ENCODE data around the gene MAP3K4. TPM values are rescaled to one million over a fixed set of nuclear protein-coding genes. Genes with fewer than 3 reads are reported as not detected.
A peak's percentile ranks its signal among the peaks of the same experiment; 100 is the strongest.

The MAP3K4 gene
- polyA plus RNA-seq, 1 experiment: 12.7 TPM

GRCh38 chr6:161091972-161092701 lies 100.6 kb downstream of the MAP3K4 start:
- no peak for TF ChIP-seq CTCF (IDR thresholded peaks at IDR 0.05; ENCODE audit: low read depth, low read length)
- H3K9me3 ChIP-seq (ENCODE audit: control insufficient read depth, insufficient read depth, low read length): no peaks in the 10 kb centered on the region
- H3K27me3 ChIP-seq (ENCODE audit: control insufficient read depth, insufficient read depth, low read length): no peaks in the 10 kb centered on the region
- H3K4me3 ChIP-seq (ENCODE audit: low read depth, low read length): no peak overlapping the region
- H3K27ac ChIP-seq (ENCODE audit: low read depth, low read length): no peak overlapping the region
- ChIA-PET POLR2A (no interaction called here), CTCF (interaction anchor here (1.8 to 3.3 kb wide), 3 partner anchors 10 to 282 kb away, joined by 8 to 9 read pairs (median 9); no protein-coding TSS in a partner anchor)
- no peak for DNase-seq (ENCODE audit: low read depth, low spot score)

- DNase-seq (ENCODE audit: low read depth, low spot score): no peak
- Histone ChIP-seq H3K27me3 (ENCODE audit: control insufficient read depth, insufficient read depth, low read length) (no peaks in the 10 kb centered on the region), H3K9me3 (ENCODE audit: control insufficient read depth, insufficient read depth, low read length) (no peaks in the 10 kb centered on the region), H3K4me3 (ENCODE audit: low read depth, low read length) (no peak overlapping the region), H3K27ac (ENCODE audit: low read depth, low read length) (no peak overlapping the region)
- ChIA-PET CTCF (interaction anchor here (5.0 kb wide), 1 partner anchor 276 kb away, joined by 25 read pairs; no protein-coding TSS in a partner anchor), POLR2A (no interaction called here)
- TF ChIP-seq CTCF (IDR thresholded peaks at IDR 0.05; ENCODE audit: low read depth, low read length): no peak
These were observed 103.4 kb downstream of the MAP3K4 start for GRCh38 chr6:161094955-161095354.

GRCh38 chr6:161095916-161096315 lies 104.3 kb downstream of the MAP3K4 start:
- ChIA-PET CTCF (interaction anchor here (2.8 to 5.0 kb wide), 2 partner anchors 165 to 275 kb away, joined by 10 to 25 read pairs; no protein-coding TSS in a partner anchor), POLR2A (no interaction called here)
- H3K4me3 ChIP-seq (ENCODE audit: low read depth, low read length): no peak overlapping the region
- no peak for TF ChIP-seq CTCF (IDR thresholded peaks at IDR 0.05; ENCODE audit: low read depth, low read length)
- no peaks in the 10 kb centered on the region for H3K9me3 ChIP-seq (ENCODE audit: control insufficient read depth, insufficient read depth, low read length)
- H3K27ac ChIP-seq (ENCODE audit: low read depth, low read length): no peak overlapping the region
- no peak for DNase-seq (ENCODE audit: low read depth, low spot score)
- no peaks in the 10 kb centered on the region for H3K27me3 ChIP-seq (ENCODE audit: control insufficient read depth, insufficient read depth, low read length)

- no peak for TF ChIP-seq CTCF (IDR thresholded peaks at IDR 0.05; ENCODE audit: low read depth, low read length)
- Histone ChIP-seq H3K9me3 (ENCODE audit: control insufficient read depth, insufficient read depth, low read length) (no peaks in the 10 kb centered on the region), H3K4me3 (ENCODE audit: low read depth, low read length) (no peak overlapping the region), H3K27me3 (ENCODE audit: control insufficient read depth, insufficient read depth, low read length) (no peaks in the 10 kb centered on the region), H3K27ac (ENCODE audit: low read depth, low read length) (no peak overlapping the region)
- no peak for DNase-seq (ENCODE audit: low read depth, low spot score)
- CTCF ChIA-PET: interaction anchor here (5.0 kb wide), 1 partner anchor 271 kb away, joined by 25 read pairs; no protein-coding TSS in a partner anchor
- POLR2A ChIA-PET: interaction anchor here (0.7 kb wide), 1 partner anchor 147 kb away, joined by 4 read pairs; no protein-coding TSS in a partner anchor
These were observed 108.5 kb downstream of the MAP3K4 start for GRCh38 chr6:161100072-161100471.

GRCh38 chr6:161101517-161101916 lies 109.9 kb downstream of the MAP3K4 start:
- Histone ChIP-seq H3K9me3 (ENCODE audit: control insufficient read depth, insufficient read depth, low read length) (no peaks in the 10 kb centered on the region), H3K4me3 (ENCODE audit: low read depth, low read length) (no peak overlapping the region), H3K27ac (ENCODE audit: low read depth, low read length) (no peak overlapping the region), H3K27me3 (ENCODE audit: control insufficient read depth, insufficient read depth, low read length) (no peaks in the 10 kb centered on the region)
- no peak for DNase-seq (ENCODE audit: low read depth, low spot score)
- POLR2A ChIA-PET: no interaction called here
- peak; percentile 39 for TF ChIP-seq CTCF (IDR thresholded peaks at IDR 0.05; ENCODE audit: low read depth, low read length)
- CTCF ChIA-PET: interaction anchor here (0.7 to 2.8 kb wide), 6 partner anchors 9 to 275 kb away, joined by 3 to 83 read pairs (median 6); no protein-coding TSS in a partner anchor
